SK-MEL-5 (cell line): ENCODE results near the gene INPP1. TPM values are rescaled to one million over a fixed set of nuclear protein-coding genes. Genes with fewer than 3 reads are reported as not detected.
"Not testable (repeated sequence)": the region's sequence is repeated elsewhere in the genome, so short reads cannot be mapped to it uniquely, and the experiment has no call there.

Experiments
- DNase-seq: peaks from one replicate; pipeline ENCODE4 v3.0.0-alpha.2; 2016; ENCODE audit warnings: low read depth, low spot score
- in situ Hi-C: cut with HindIII; loops from 2 replicates; pipeline ENCODE4 v1.10.0; 2016; ENCODE audit warnings: low sequenced_read_pairs, high pct_unique_total_duplicates, low pct_unique_long_range_greater_than_20kb
- total RNA-seq: library from RNA; depleted of rRNA; stranded (reverse); fragments of >200 nt; shearing (Covaris generic); gene quantifications from 2 replicates; pipeline ENCODE4 v1.2.3, GENCODE V29; 2014

The INPP1 gene
- total RNA-seq, 1 experiment from 2014 or later = 2.4 TPM

- no peak for DNase-seq
- in situ Hi-C loops = no loop called here
Observed at GRCh38 chr2:190327867-190328572, 15.4 kb upstream of the INPP1 start.

- peak; percentile 44 for DNase-seq
- in situ Hi-C loops = no loop called here
Observed at GRCh38 chr2:190328573-190329147, 14.7 kb upstream of the INPP1 start.

- in situ Hi-C loops = no loop called here
- DNase-seq = no peak
Observed at GRCh38 chr2:190333395-190333794, 10.0 kb upstream of the INPP1 start.

DNA sequence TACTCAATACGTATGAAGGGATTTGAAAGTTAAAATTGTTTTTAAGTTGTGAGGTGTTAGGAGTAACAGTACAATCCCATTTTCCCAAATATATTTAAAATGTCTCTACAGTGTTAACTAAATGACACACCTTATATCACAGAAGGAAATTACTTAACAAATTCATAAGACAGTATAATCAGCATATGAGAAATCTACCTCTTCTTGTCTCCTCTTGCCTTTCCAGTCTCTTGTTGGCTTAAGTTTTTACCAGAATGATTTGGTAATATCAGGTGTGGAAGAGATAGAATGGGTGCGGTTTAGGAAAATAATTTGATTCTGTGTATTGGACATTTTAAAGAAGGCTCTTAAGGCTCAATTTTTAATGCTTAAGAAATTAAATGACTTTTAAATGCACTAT lies 9.5 kb upstream of the INPP1 start:
- DNase-seq = no peak
- in situ Hi-C loops = no loop called here

DNA sequence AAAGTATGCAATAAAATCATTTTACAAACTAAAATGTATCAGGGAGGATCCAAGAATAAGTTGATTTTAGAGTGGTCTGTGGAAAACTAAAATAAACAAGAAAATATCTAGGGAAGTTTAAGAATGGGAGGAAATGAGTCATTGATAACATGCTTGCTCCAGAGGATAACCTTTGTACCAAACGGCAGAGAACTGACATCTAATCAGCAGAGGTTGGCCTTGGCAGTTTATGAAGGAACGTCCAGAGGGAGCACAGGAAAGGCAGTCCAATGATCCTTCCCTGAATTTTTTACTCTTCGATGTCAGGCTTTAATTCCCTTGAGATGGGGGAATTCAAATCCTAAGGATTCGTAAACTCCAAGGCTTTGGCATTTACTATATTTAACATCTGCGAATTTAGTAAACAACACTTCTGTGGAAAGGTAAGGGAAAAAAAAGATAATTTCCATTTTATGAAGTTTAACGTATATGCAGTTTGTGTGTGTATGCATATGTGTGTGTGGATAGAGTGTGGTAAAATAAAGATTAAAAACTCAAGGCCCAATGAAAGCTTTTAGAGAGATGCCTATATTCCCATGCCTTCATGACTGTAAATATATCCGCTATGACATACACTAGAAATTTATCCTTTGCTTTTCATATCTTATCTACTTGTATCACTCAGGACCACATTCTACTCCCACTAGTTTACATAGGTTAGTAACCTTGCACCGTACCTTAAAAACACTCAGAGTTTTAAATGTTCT lies 8.7 kb upstream of the INPP1 start:
- DNase-seq = no peak
- in situ Hi-C loops = no loop called here

DNA sequence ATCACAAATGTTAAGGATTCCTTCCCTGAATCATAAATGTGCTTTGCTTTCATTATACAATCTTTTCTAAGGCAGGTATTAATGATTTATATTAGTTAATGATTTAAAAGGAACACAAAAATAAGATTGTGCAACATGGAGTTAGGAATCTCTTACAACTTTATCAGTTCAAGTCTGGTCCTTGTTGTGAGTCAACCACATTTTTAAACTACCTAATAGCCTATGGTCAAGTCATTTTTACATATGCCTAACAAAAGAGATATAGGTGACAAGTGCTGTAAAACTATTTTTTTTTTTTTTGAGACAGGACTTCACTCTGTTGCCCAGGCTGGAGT lies 8.2 kb upstream of the INPP1 start:
- DNase-seq = no peak
- in situ Hi-C loops = no loop called here

GRCh38 chr2:190335584-190335983 lies 7.8 kb upstream of the INPP1 start:
- in situ Hi-C loops = not testable (repeated sequence)

DNA sequence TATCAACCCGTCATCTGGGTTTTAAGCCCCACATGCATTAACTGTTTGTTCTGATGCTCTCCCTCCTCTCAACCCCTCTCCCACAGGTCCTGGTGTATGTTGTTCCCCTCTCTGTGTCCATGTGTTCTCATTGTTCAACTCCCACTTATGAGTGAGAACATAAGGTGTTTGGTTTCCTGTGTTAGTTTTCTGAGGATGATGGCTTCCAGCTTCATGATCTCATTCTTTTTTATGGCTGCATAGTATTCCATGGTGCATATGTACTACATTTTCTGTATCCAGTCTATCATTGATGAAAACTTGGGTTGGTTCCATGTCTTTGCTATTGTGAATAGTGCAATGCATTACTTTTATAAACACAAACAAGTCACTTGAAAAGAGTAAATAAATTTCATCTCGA lies 7.0 kb upstream of the INPP1 start:
- in situ Hi-C loops = no loop called here

More at GRCh38 chr2:190335584-190335983, 7.8 kb upstream of the INPP1 start:
- not testable (repeated sequence) for DNase-seq

DNA sequence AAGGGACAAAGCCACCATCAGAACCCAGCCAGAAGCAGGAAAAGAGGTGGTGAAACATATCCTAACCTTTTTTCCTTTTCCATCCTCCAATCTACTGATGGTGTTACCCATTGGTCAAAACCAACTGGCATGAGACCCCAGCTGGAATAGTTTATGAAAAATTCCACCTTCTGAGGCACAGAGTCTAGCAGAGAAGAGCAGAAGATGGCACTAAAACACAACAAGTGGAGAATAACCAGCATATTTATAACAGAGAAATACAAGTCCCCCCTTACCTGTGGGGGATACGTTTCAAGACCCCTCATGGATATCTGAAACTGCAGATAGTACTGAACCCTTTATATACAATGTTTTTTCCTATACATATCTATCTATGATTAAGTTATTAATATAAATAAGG lies 4.9 kb upstream of the INPP1 start:
- no peak for DNase-seq
- in situ Hi-C loops = no loop called here

More for the DNA sequence above, 7.0 kb upstream of the INPP1 start:
- no peak for DNase-seq

GRCh38 chr2:190339394-190339793 lies 4.0 kb upstream of the INPP1 start:
- DNase-seq = no peak
- in situ Hi-C loops = no loop called here

DNA sequence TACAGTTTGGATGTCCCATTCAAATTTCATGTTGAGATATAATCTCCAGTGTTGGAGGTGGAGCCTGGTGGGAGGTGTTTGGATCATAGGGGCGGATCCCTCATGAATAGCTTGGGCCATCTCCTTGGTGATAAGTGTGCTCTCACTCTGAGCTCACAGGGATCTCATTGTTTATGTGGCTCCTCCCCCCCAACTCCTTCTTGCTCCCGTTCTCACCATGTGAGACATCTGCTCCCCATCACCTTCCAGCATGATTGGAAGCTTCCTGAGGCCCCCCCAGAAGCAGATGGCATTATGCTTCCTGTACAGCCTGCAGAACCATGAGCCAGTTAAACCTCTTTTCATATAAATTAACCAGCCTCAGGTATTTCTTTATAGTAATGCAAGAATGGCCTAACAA lies 3.0 kb upstream of the INPP1 start:
- DNase-seq = peak; percentile 78
- in situ Hi-C loops = no loop called here

DNA sequence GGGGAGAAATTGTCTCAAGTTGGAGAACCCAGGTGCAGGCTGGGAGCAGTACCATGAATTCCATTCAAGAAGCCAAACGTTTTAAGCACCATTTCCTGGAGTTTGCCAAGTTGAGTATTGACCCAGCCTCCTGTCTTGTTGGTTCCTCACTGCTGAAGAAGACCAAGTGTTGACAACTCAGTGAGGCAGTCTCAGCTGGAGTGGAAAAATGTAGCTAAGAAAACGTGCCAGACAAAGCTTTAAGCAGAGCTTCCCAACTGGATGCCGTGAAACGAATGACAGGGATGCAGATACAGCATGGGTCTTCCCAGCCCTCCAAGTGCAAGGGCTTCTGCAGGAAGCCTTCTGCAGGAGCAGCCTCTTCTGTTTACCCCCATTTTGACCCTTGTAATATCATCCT lies 778 bp upstream of the INPP1 start:
- no peak for DNase-seq
- in situ Hi-C loops = no loop called here

DNA sequence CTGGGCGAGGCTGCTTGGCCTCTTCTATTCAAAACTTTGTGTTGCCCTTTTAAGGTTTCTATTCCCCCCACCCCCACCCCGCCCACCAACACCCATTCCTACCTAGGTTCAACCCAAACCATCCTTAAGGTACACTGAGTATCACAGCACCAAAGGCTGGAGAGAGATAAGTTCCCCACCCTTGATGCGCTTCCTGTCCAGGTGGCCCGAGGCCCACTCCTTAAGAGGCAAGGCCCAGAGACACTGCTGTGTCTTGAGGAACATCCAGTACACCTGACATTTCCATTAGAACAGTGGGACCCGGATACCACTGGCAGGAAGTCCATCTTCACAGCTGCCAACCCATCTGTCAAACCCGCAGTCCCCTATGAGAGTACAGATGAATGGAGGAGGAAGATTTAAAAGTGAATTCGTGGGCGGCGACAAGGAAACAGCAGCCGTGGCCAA lies 277 bp upstream of the INPP1 start:
- in situ Hi-C loops = no loop called here
- DNase-seq = peak; percentile 23

DNA sequence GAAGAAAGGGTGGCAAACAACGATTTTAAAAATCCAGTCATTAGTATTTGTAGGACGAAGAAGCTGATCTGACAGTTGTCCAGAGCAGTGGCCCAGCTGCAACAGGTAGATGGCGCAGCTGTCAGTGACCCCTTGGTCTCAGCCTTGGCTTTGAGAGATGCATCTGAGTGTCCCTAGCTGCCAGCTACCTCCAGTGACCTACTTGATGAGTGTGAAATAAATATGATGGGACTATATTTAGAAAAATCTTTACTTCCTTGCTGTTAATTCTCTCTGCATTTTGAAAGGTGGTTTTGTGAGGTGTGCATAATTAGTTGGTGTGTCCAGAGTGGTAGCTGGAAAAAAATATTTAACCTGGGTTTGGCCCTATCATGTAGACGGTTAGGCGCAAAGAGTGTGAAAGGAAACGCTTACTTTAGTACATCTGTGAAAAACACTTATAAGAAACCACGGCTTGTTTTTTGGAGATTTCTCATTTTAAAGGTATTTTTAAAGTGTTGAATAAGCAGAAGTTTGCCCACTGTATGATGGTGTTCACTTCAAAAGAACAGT lies 963 bp downstream of the INPP1 start:
- peak; percentile 47 for DNase-seq
- in situ Hi-C loops = no loop called here

GRCh38 chr2:190350371-190350770 lies 7.0 kb downstream of the INPP1 start:
- DNase-seq = no peak
- in situ Hi-C loops = no loop called here

DNA sequence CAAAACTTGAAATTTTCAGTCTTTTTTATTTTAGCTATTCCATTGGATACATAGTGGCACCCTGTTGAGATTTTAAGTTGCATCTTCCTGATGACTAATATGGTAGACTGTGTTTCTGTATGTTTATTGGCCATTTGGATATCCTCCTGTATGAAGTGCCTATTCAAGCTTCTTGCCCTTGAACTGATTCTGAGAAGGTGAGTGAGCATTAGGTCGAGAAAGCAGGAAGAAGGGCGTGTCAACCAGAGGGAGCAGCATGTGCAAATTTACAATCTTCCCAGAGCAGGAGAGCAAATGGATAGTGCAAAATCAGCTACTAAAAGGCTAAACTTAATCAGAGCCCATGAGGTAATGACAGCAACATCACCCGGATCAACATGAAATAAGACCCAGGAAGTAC lies 8.6 kb downstream of the INPP1 start:
- no peak for DNase-seq
- in situ Hi-C loops = no loop called here

GRCh38 chr2:190352668-190353536 lies 9.5 kb downstream of the INPP1 start:
- no peak for DNase-seq
- in situ Hi-C loops = no loop called here

- in situ Hi-C loops = no loop called here
Observed at GRCh38 chr2:190353537-190353899, 10.1 kb downstream of the INPP1 start.

More at GRCh38 chr2:190353537-190353899, 10.1 kb downstream of the INPP1 start:
- DNase-seq = no peak
